Psoas muscle (tissue), 8 donors: ENCODE results near the gene ERBIN. TPM values are rescaled to one million over a fixed set of nuclear protein-coding genes. Genes with fewer than 3 reads are reported as not detected.
"Not testable (repeated sequence)": the region's sequence is repeated elsewhere in the genome, so short reads cannot be mapped to it uniquely, and the experiment has no call there.

Experiments used
- ATAC-seq, 4 donors: fragments of 200-7000 bp; cut with Tn5 transposase; one replicate each; pipeline ENCODE4 v1.9.1; 2020; ENCODE audit warnings: moderate library complexity in 3 of 4, mild to moderate bottlenecking in 2 of 4
- DNase-seq, 2 donors: peaks; one replicate each; pipeline ENCODE4 v3.0.0-alpha.2; 2020
- H3K27ac ChIP-seq: fragments of 200-600 bp; one replicate; pipeline ENCODE4 v1.8.0; 2022
- H3K27me3 ChIP-seq, 3 donors: fragments of 200-600 bp in 1 of 3; one replicate each; pipeline versions ENCODE4 v1.6.1 to v1.8.0; 2013 to 2022; ENCODE audit warnings: low read length in 2 of 3, mild to moderate bottlenecking in 2 of 3, moderate library complexity in 1 of 3; ENCODE audit not compliant: insufficient read depth in 3 of 3
- H3K36me3 ChIP-seq, 2 donors: fragments of 200-600 bp in 1 of 2; one replicate each; pipeline versions ENCODE4 v1.6.1 to v1.8.0; 2013 to 2022; ENCODE audit warnings: low read depth in 1 of 2, mild to moderate bottlenecking in 1 of 2, moderate library complexity in 1 of 2; ENCODE audit not compliant: insufficient read depth in 1 of 2
- H3K4me1 ChIP-seq: fragments of 200-600 bp; one replicate; pipeline ENCODE4 v1.8.0; 2022
- H3K4me3 ChIP-seq: fragments of 200-600 bp; one replicate; pipeline ENCODE4 v1.8.0; 2022; ENCODE audit warnings: mild to moderate bottlenecking
- H3K9me3 ChIP-seq: fragments of 200-600 bp; one replicate; pipeline ENCODE4 v1.8.0; 2022
- CTCF ChIP-seq: fragments of 200-600 bp; IDR thresholded peaks from one replicate; pipeline ENCODE4 v1.8.0; 2022; ENCODE audit warnings: antibody characterized with exemption
- WGBS, 3 donors: extraction: QIAGEN DNeasy Blood & Tissue Kit; methylation state at CpG; one replicate each; pipeline versions ENCODE4 v1.1.6 to v1.1.7; 2013; 5-methylcytosine and 5-hydroxymethylcytosine counted together
- intact Hi-C, 2 donors: fragments of 100-400 bp; cut with DNase I; formaldehyde crosslinking; loops; one replicate each; pipeline versions ENCODE4 v1.11.0 to v1.14.2; 2022
- polyA plus RNA-seq, 3 donors: library from polyadenylated mRNA; stranded (reverse); fragments of 200-250 nt; gene quantifications; one replicate each; pipeline ENCODE4 v1.2.3, GENCODE V29; 2013
- total RNA-seq, 4 donors: library from RNA; stranded (reverse); fragmentation: NEBNext Ultra II Directional in 2 of 4; extraction: Animal tissue kit (Norgen Biotek cat#: 25700) in 2 of 4; gene quantifications; one replicate each; pipeline versions ENCODE4 v1.2.1 to v1.2.4, GENCODE V29; 2021 to 2023
- donor health status: healthy with polysubstance abuse.
- donor health status: DM: no; HTN: no; CAD: no; lungs with moderate emphysema.
- donor health status: Bipolar disorder and iron deficiency.
- donor health status: healthy.
- donor health status: DM: yes; HTN: yes; CAD: no.
- donor health status: DM: no; HTN: no; CAD: no.
- donor health status: DM: no; HTN: no; CAD: no.
- donor health status: DM: yes; HTN: yes; CAD: no.

The ERBIN gene
- total and polyA plus RNA-seq, 7 donors, result 8.3 to 56.6 (median 28.8) TPM

GRCh38 chr5:66041627-66042026 lies 115.3 kb downstream of the ERBIN start:
- DNase-seq, result no peak
- Histone ChIP-seq H3K4me1 (no peaks in the 10 kb centered on the region), H3K4me3 (no peak overlapping the region), H3K27ac (no peak overlapping the region), H3K36me3 (peaks cover 0 to 93% of the 10 kb centered on the region in 2 donors), H3K27me3 (no peaks in the 10 kb centered on the region), H3K9me3 (no peaks in the 10 kb centered on the region)
- TF ChIP-seq CTCF, result no peak
- intact Hi-C loops, result no loop called here
- 68 to 80% (median 77%) methylated on average over 1 of the region's 1 CpG for WGBS, 3 donors
- no peak for ATAC-seq

GRCh38 chr5:66057239-66057638 lies 130.9 kb downstream of the ERBIN start:
- DNase-seq (no peak), ATAC-seq (no peak)
- Histone ChIP-seq H3K4me1 (no peaks in the 10 kb centered on the region), H3K4me3 (no peak overlapping the region), H3K36me3 (peaks cover 6 to 43% of the 10 kb centered on the region in 2 donors), H3K27me3 (no peaks in the 10 kb centered on the region), H3K9me3 (no peaks in the 10 kb centered on the region), H3K27ac (no peak overlapping the region)
- intact Hi-C loops, result no loop called here
- no peak for TF ChIP-seq CTCF
- WGBS, 3 donors, result 88 to 100% (median 96%) methylated on average over 1 of the region's 1 CpG

GRCh38 chr5:66061320-66061719 lies 134.9 kb downstream of the ERBIN start:
- not testable (repeated sequence) for ATAC-seq

GRCh38 chr5:66063061-66063460 lies 136.7 kb downstream of the ERBIN start:
- ATAC-seq, H3K4me1 ChIP-seq, DNase-seq, H3K9me3 ChIP-seq, intact Hi-C loops, H3K27ac ChIP-seq, H3K4me3 ChIP-seq, H3K27me3 ChIP-seq: not testable (repeated sequence)
- WGBS, 3 donors, result 98 to 99% (median 99%) methylated on average over 13 of the region's 13 CpGs
- H3K36me3 ChIP-seq, result peaks cover 0 to 11% of the 10 kb centered on the region in 2 donors

More at GRCh38 chr5:66061320-66061719, 134.9 kb downstream of the ERBIN start:
- 87 to 97% (median 88%) methylated on average over 2 of the region's 3 CpGs for WGBS, 3 donors
- H3K27ac ChIP-seq, H3K9me3 ChIP-seq, H3K4me3 ChIP-seq, H3K4me1 ChIP-seq, H3K27me3 ChIP-seq, intact Hi-C loops, DNase-seq: not testable (repeated sequence)
- peaks cover 0 to 16% of the 10 kb centered on the region in 2 donors for H3K36me3 ChIP-seq

GRCh38 chr5:66066826-66067225 lies 140.5 kb downstream of the ERBIN start:
- peaks cover 0 to 31% of the 10 kb centered on the region in 2 donors for H3K36me3 ChIP-seq
- WGBS, 3 donors, result 75 to 89% (median 85%) methylated on average over 2 of the region's 2 CpGs
- intact Hi-C loops, result no loop called here

More at GRCh38 chr5:66066826-66067225, 140.5 kb downstream of the ERBIN start:
- Histone ChIP-seq H3K4me3 (no peak overlapping the region), H3K27me3 (no peaks in the 10 kb centered on the region), H3K4me1 (no peaks in the 10 kb centered on the region), H3K9me3 (no peaks in the 10 kb centered on the region), H3K27ac (no peak overlapping the region)
- ATAC-seq, result no peak
- TF ChIP-seq CTCF, result no peak
- no peak for DNase-seq
